ACC112 (cell line): ENCODE results near the gene SELENOV.

Experiments
- H2AFZ ChIP-seq: fragments of 200-600 bp; sonication (generic); one replicate; pipeline ENCODE4 v1.6.0; 2017; ENCODE audit warnings: antibody characterized with exemption, low read length; ENCODE audit not compliant: unreplicated experiment
- H3K27ac ChIP-seq: fragments of 200-600 bp; sonication (generic); 2 replicates; pipeline ENCODE4 v1.5.1; 2014; ENCODE audit warnings: low read depth, mild to moderate bottlenecking, antibody characterized with exemption, low read length, moderate library complexity
- H3K27me3 ChIP-seq: fragments of 200-600 bp; sonication (generic); 2 replicates; pipeline ENCODE4 v1.6.1; 2014; ENCODE audit warnings: mild to moderate bottlenecking, antibody characterized with exemption, low read length, moderate library complexity, mixed read lengths; ENCODE audit not compliant: insufficient read depth
- H3K36me3 ChIP-seq: fragments of 200-600 bp; sonication (generic); 2 replicates; pipeline ENCODE4 v1.6.1; 2016; ENCODE audit warnings: mild to moderate bottlenecking, antibody characterized with exemption, low read length, moderate library complexity, mixed read lengths; ENCODE audit not compliant: insufficient read depth
- H3K4me1 ChIP-seq: fragments of 200-600 bp; sonication (generic); one replicate; pipeline ENCODE4 v1.6.1; 2016; ENCODE audit warnings: low read length, mixed read lengths; ENCODE audit not compliant: insufficient read depth, unreplicated experiment, control insufficient read depth
- H3K4me3 ChIP-seq: fragments of 200-600 bp; sonication (generic); 2 replicates; pipeline ENCODE4 v1.5.1; 2014; ENCODE audit warnings: mild to moderate bottlenecking, low read depth, low read length
- H3K79me2 ChIP-seq: fragments of 200-600 bp; sonication (generic); one replicate; pipeline ENCODE4 v1.6.0; 2016; ENCODE audit warnings: low read length; ENCODE audit not compliant: control insufficient read depth, unreplicated experiment, insufficient read depth

Gene SELENOV

DNA sequence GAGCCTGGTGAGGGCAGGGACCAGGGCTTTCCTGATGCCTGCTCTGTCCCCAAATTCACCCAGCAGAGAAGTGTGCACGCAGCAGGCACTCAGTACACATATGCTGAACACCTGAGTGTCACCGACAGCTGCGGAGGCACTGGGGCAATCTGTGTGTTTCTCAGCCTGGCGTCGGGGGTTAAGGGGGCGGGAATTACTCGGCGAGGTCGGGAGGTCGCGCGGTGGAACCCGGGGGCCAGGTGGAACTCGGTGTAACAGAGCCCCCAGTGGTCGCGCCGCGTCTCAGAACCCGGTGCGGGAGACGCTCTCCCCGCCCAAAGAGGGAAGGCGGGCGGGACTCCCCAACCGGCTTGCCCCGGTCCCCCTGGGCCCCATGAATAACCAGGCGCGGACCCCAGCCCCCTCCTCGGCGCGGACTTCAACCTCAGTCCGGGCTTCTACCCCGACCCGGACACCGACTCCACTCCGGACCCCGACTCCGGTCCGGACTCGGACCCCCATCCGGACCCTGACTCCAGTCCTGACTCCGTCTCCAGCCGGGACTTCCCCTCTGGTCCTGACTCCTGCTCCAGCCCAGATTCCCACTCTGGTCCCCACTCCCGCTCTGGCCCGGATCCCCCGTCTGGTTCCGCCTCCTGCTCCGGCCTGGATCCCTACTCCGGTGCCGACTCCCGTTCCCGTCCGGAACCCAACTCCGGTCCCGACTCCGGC, at the start of gene SELENOV:
Gene SELENOV, plus strand, starts transcription at position 300 of the 711 bp plus-strand sequence. Its CDS starts 74 bp downstream, at position 374.
- no peaks in the 10 kb centered on the region for H3K4me1 ChIP-seq
- H3K27me3 ChIP-seq = peaks cover 34% of the 10 kb centered on the region
- no peaks in the 10 kb centered on the region for H3K79me2 ChIP-seq
- H3K36me3 ChIP-seq = no peaks in the 10 kb centered on the region
- H2AFZ ChIP-seq = no peak within 1 kb of the TSS
- no peak within 1 kb of the TSS for H3K27ac ChIP-seq
- H3K4me3 ChIP-seq = peak within 1 kb of the TSS; percentile 49; the same call in 1 of the 2 replicates

DNA sequence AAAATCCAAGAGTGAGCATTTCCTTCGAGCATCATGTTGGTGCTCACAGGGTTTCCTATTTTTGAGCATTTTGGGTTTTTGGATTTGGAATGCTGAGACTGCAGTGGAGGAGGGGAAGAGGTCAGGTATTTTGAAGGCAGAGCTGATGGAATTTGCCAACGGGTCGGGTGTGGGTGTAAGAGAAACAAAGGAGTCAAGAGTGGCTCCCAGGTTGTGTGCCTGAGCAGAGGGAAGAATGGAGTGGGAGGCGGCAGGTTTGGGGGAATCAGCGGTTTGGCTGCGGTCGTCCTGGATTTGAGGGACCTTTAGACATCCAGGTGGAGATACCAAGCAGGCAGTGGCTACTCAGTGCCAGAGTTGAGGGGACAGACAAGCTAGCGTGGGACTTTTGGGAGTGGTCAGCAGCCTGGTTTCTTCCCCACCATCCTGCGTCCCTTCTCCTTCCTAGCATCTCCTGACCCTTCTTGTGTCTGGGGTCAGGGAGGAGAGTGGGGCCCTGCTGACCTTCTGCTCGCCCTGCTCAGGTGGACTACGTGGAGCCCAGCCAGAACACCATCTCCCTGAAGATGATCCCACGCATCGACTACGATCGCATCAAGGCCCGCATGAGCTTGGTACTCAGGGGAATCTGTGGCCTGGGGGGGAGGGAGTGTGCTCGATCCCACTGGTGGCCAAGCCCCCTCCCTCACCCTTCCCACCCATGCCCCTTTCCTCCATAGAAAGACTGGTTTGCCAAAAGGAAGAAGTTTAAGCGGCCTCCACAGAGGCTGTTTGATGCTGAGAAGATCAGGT, 48.8 kb upstream of the SELENOV start:
- H3K27ac ChIP-seq = no peak overlapping the region
- H3K4me1 ChIP-seq = no peaks in the 10 kb centered on the region
- H3K4me3 ChIP-seq = no peak overlapping the region
- H3K79me2 ChIP-seq = no peaks in the 10 kb centered on the region
- no peaks in the 10 kb centered on the region; the same call in 1 of the 2 replicates for H3K36me3 ChIP-seq
- H2AFZ ChIP-seq = no peak overlapping the region
- no peaks in the 10 kb centered on the region for H3K27me3 ChIP-seq

DNA sequence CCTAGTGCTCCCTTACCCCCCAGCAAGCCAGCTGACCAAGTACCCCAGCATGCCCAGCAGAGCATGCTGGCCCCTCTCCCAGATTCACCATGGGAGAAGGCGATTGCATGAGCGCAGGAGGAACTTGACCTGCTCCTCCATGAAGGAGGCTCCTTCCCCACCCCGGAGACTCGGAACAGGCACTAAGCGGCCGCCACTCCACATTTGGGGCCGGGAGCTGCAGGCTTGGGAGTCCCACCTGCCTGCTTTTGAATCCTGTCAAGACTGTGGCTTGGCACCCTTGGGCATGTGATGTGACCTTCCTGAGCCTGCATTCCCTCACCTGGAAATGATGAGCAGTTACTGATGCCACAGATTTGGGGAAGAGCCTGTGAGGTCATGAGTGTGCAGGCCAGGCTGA, 47.0 kb upstream of the SELENOV start:
- Histone ChIP-seq H2AFZ (no peak overlapping the region), H3K27me3 (no peaks in the 10 kb centered on the region), H3K4me1 (no peaks in the 10 kb centered on the region), H3K4me3 (no peak overlapping the region), H3K79me2 (no peaks in the 10 kb centered on the region), H3K36me3 (no peaks in the 10 kb centered on the region; the same call in 1 of the 2 replicates), H3K27ac (no peak overlapping the region)

DNA sequence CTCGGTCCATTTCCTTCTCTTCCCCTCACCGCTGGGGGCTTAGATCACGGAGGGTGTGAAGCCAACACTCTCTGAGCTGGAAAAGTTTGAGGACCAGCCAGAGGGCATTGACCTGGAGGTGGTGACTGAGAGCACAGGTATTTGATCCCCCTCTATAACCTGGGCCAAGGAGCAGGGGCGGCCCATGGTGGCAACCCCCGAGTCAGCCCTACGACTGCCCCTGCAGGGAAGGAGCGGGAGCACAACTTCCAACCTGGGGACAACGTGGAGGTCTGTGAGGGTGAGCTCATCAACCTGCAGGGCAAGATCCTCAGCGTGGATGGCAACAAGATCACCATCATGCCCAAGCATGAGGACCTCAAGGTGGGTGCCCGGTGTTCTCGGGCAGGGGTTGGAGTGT, 45.9 kb upstream of the SELENOV start:
- Histone ChIP-seq H3K36me3 (no peaks in the 10 kb centered on the region; the same call in 1 of the 2 replicates), H3K27me3 (no peaks in the 10 kb centered on the region), H2AFZ (no peak overlapping the region), H3K79me2 (no peaks in the 10 kb centered on the region), H3K27ac (no peak overlapping the region), H3K4me3 (no peak overlapping the region), H3K4me1 (no peaks in the 10 kb centered on the region)

- Histone ChIP-seq H3K27ac (no peak overlapping the region), H3K4me1 (no peaks in the 10 kb centered on the region), H2AFZ (no peak overlapping the region), H3K79me2 (no peaks in the 10 kb centered on the region), H3K27me3 (no peaks in the 10 kb centered on the region), H3K4me3 (no peak overlapping the region), H3K36me3 (peaks cover 4% of the 10 kb centered on the region)
Observed at GRCh38 chr19:39469567-39469966, 45.4 kb upstream of the SELENOV start.

DNA sequence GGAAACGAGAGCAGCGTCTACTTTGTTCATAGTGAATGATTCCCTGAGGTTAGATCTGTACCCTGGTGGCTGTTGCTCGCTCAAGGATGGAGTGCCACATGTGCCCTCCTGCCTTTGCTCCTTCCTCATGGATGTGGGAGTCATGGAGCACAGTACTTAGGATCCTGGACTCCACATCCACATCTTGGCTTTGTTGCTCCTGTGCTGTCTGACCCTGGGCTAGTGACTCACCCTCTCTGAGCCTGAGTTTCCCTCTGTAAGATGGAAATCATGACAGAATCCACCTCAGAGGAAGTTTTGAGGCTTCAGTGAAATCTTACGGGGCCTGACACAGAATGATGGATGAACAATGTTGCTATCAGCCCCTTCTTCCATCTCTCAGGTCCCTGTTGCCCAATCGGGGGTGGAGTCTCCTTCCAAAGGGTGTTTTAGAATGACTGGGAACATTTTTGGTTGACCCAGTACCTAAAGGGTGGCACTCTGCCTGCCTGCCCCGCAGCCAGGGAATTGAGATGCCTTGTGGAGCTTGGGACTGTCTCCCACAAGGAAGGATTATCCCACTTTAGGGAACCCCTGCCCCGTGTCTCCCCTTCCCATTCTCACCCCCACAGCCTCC, 44.1 kb upstream of the SELENOV start:
- Histone ChIP-seq H3K36me3 (peaks cover 4% of the 10 kb centered on the region), H3K27me3 (no peaks in the 10 kb centered on the region)

DNA sequence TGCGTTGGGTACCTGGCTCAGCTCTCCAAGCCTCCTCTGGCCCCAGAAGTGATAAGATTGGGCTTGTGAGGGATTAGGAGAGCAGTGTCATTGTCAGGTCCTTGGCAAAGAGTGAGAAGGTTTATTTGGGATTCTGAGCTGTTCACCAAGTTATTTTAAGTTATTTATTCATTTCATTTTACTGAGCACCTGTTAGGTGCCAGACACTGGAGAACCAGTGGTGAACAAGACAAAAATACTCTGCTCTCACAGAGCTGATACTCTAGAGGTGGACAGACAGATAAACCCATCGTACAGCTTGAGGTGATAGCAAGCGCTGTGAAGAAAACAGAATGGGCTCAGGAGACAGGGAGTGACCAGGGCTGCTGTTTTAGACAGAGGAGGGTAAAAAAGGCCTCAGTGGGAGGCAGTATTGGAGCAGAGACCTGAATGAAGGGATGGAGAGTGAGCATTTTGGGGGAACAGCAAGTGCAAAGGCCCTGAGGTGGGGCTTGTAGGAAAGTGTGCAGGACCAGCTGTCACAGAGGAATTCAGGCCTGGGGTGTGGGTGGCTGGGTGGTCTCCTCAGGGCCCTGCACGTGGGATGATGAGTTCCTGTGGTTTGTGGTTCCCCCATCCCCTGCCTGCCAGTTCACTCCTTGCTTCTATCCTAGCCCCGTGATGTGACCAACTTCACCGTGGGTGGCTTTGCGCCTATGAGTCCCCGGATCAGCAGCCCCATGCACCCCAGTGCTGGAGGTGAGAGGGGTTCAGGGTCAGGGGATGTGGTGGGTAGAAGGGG, 43.0 kb upstream of the SELENOV start:
- no peak overlapping the region for H3K27ac ChIP-seq
- H2AFZ ChIP-seq = no peak overlapping the region
- H3K27me3 ChIP-seq = no peaks in the 10 kb centered on the region
- no peak overlapping the region for H3K4me3 ChIP-seq
- H3K79me2 ChIP-seq = no peaks in the 10 kb centered on the region
- H3K36me3 ChIP-seq = peaks cover 4% of the 10 kb centered on the region
- no peaks in the 10 kb centered on the region for H3K4me1 ChIP-seq

More for the DNA sequence above, 44.1 kb upstream of the SELENOV start:
- Histone ChIP-seq H3K4me1 (no peaks in the 10 kb centered on the region), H3K4me3 (no peak overlapping the region), H3K27ac (no peak overlapping the region), H3K79me2 (no peaks in the 10 kb centered on the region), H2AFZ (no peak overlapping the region)

GRCh38 chr19:39472746-39473442, 42.0 kb upstream of the SELENOV start:
- Histone ChIP-seq H3K4me1 (no peaks in the 10 kb centered on the region), H2AFZ (no peak overlapping the region), H3K36me3 (peaks cover 4% of the 10 kb centered on the region), H3K27ac (no peak overlapping the region), H3K79me2 (no peaks in the 10 kb centered on the region), H3K27me3 (no peaks in the 10 kb centered on the region), H3K4me3 (no peak overlapping the region)

GRCh38 chr19:39473443-39473960, 41.4 kb upstream of the SELENOV start:
- Histone ChIP-seq H3K4me1 (no peaks in the 10 kb centered on the region), H3K4me3 (no peak overlapping the region), H3K36me3 (peaks cover 4% of the 10 kb centered on the region), H3K27me3 (no peaks in the 10 kb centered on the region), H3K27ac (no peak overlapping the region), H2AFZ (no peak overlapping the region), H3K79me2 (no peaks in the 10 kb centered on the region)
